Measurements from ENCODE around the gene KRT85.

DNA sequence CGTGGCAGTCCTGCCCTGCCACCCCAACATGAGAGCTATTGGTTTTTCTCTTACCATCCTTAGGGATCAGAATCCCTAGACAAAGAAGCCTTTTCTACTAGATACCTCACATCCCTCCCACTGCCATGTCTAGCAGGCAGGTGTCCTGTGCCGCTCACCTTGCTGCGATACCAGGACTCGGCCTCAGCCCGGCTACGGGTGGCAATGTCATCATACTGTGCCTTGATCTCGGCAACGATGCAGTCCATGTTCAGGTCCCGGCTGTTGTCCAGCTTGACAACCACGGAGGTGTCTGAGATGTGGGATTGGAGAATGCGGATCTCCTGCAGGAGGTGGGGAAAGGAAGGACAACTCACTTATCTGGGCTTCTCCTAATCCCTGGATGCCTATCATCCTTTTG, 50.6 kb downstream of the KRT85 start:
- TF ChIP-seq, protein P1, sequence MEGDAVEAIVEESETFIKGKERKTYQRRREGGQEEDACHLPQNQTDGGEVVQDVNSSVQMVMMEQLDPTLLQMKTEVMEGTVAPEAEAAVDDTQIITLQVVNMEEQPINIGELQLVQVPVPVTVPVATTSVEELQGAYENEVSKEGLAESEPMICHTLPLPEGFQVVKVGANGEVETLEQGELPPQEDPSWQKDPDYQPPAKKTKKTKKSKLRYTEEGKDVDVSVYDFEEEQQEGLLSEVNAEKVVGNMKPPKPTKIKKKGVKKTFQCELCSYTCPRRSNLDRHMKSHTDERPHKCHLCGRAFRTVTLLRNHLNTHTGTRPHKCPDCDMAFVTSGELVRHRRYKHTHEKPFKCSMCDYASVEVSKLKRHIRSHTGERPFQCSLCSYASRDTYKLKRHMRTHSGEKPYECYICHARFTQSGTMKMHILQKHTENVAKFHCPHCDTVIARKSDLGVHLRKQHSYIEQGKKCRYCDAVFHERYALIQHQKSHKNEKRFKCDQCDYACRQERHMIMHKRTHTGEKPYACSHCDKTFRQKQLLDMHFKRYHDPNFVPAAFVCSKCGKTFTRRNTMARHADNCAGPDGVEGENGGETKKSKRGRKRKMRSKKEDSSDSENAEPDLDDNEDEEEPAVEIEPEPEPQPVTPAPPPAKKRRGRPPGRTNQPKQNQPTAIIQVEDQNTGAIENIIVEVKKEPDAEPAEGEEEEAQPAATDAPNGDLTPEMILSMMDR (IDR thresholded peaks at IDR 0.05) = no peak
- TF ChIP-seq POLR2A (IDR thresholded peaks at IDR 0.05) = no peak

All from testis (tissue), 2 donors.